Thyroid gland (tissue), 4 donors: ENCODE measurements around the gene YAP1. TPM values are rescaled to one million over a fixed set of nuclear protein-coding genes. Genes with fewer than 3 reads are reported as not detected.

Source experiments
- DNase-seq, 2 donors: peaks; one replicate each; pipeline ENCODE4 v3.0.0-alpha.2; 2019
- H3K27ac ChIP-seq, 3 donors: fragments of 200-600 bp; sonication (generic); 1 replicate in 2 of 3; 2 replicates in 1 of 3; pipeline ENCODE4 v1.5.1; 2016 to 2019; ENCODE audit warnings: mild to moderate bottlenecking in 1 of 3, moderate library complexity in 1 of 3
- H3K27me3 ChIP-seq: fragments of 200-600 bp; sonication (generic); one replicate; pipeline ENCODE4 v1.5.1; 2019
- H3K36me3 ChIP-seq, 2 donors: fragments of 200-600 bp; sonication (generic); one replicate each; pipeline ENCODE4 v1.5.1; 2016 to 2019
- H3K4me1 ChIP-seq, 2 donors: fragments of 200-600 bp; sonication (generic); one replicate each; pipeline ENCODE4 v1.5.1; 2017 to 2019
- H3K4me3 ChIP-seq, 3 donors: fragments of 200-600 bp; sonication (generic); replicated peaks in 1 of 3; 1 replicate in 2 of 3; 2 replicates in 1 of 3; pipeline ENCODE4 v1.5.1; 2016; ENCODE audit warnings: mild to moderate bottlenecking in 1 of 3
- H3K9me3 ChIP-seq: fragments of 200-600 bp; sonication (generic); one replicate; pipeline ENCODE4 v1.5.1; 2017
- CTCF ChIP-seq, 6 experiments: fragments of 200-600 bp in 3 of 6; fragments of 450-650 bp in 3 of 6; sonication (generic) in 3 of 6; IDR thresholded peaks; one replicate each; pipeline ENCODE4 v1.5.1; 2016 to 2019; ENCODE audit warnings: antibody characterized with exemption in 6 of 6, mild to moderate bottlenecking in 2 of 6, inconsistent platforms in 1 of 6, moderate library complexity in 1 of 6
- POLR2A ChIP-seq, 2 donors: fragments of 450-650 bp; IDR thresholded peaks; one replicate each; pipeline ENCODE4 v1.6.1; 2017; ENCODE audit warnings: antibody characterized with exemption in 2 of 2, mild to moderate bottlenecking in 2 of 2, moderate library complexity in 1 of 2
- WGBS, 2 donors: methylation state at CpG; one replicate each; pipeline ENCODE4 v1.1.5; 2017; 5-methylcytosine and 5-hydroxymethylcytosine counted together
- intact Hi-C: fragments of 100-400 bp; cut with DNase I; formaldehyde crosslinking; loops from one replicate; pipeline ENCODE4 v1.15.1; 2023
- total RNA-seq, 4 donors: library from RNA; depleted of rRNA; stranded (reverse); fragments of >200 nt; gene quantifications; one replicate each; pipeline ENCODE4 v1.2.3, GENCODE V29; 2016

The YAP1 gene
- total RNA-seq, 4 donors from 2014 or later, result 162 to 202 (median 176) TPM

DNA sequence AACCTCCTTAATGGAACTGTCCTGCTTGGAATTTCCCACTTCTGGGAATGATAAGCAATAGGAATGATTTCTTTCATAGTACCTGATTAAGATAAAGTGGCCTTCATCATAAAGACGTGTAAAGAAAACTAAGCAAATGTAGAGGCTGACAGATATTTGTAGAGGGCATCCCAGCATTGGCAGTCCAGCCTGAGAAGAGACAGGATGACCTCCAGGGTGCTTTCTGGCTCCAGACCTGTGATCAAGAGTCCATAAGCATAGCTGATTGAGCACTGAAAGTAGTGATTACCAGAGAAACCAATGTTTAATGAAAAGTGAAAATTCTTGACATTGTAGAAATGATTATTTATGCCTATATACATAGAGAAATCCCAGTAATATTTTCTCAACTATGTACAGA, 33.6 kb downstream of the YAP1 start:
- Histone ChIP-seq H3K27me3 (no peaks in the 10 kb centered on the region), H3K4me1 (peaks cover 53 to 84% of the 10 kb centered on the region in 2 donors), H3K9me3 (no peaks in the 10 kb centered on the region), H3K36me3 (no peaks in the 10 kb centered on the region), H3K4me3 (no peak overlapping the region), H3K27ac (peak overlapping the region; percentile 0 to 72 (median 48))
- no peak for DNase-seq
- TF ChIP-seq CTCF (IDR thresholded peaks at IDR 0.05), result no peak
- no peak for TF ChIP-seq POLR2A (IDR thresholded peaks at IDR 0.05)
- WGBS, 2 donors, result 47 to 56% methylated on average over 1 of the region's 1 CpG
- intact Hi-C loops, result no loop called here

GRCh38 chr11:102144357-102145355, 34.4 kb downstream of the YAP1 start:
- Histone ChIP-seq H3K27me3 (no peaks in the 10 kb centered on the region), H3K4me1 (peaks cover 45 to 82% of the 10 kb centered on the region in 2 donors), H3K4me3 (no peak overlapping the region), H3K9me3 (no peaks in the 10 kb centered on the region), H3K36me3 (no peaks in the 10 kb centered on the region), H3K27ac (peak overlapping the region; percentile 28 to 72 (median 48))
- TF ChIP-seq CTCF (IDR thresholded peaks at IDR 0.05), result no peak
- no peak for TF ChIP-seq POLR2A (IDR thresholded peaks at IDR 0.05)
- 41 to 48% methylated on average over 4 of the region's 4 CpGs for WGBS, 2 donors
- peak; percentile 47 to 60 for DNase-seq
- intact Hi-C loops, result no loop called here

DNA sequence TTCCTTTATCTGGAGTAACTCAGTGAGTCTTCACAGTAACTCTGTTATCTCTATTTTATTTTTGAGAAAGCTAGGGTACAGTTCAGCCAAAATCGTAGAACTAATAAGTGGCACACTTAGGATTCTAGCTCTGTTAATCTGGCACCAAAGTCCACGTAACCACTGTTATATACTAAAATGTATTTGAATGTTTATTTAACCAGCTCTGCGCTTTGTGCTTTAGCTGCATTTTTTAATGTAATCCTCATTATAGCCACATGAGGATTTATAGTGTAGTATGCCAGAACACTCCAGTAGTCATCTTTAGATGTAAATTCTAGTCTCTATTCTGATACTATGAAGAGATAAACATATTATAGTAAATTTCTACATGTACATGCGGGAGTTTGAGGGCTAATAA, 36.8 kb downstream of the YAP1 start:
- H3K27ac ChIP-seq, result peak overlapping the region in 2 of 3 donors; percentile 26 to 72
- no peaks in the 10 kb centered on the region for H3K36me3 ChIP-seq
- no peak for DNase-seq
- H3K27me3 ChIP-seq, result no peaks in the 10 kb centered on the region
- no peak overlapping the region for H3K4me3 ChIP-seq
- intact Hi-C loops, result no loop called here
- whole genome bisulfite sequencing, 2 donors, result 75 to 84% methylated on average over 4 of the region's 4 CpGs
- no peaks in the 10 kb centered on the region for H3K9me3 ChIP-seq
- peaks cover 42 to 78% of the 10 kb centered on the region in 2 donors for H3K4me1 ChIP-seq
- TF ChIP-seq POLR2A (IDR thresholded peaks at IDR 0.05), result no peak

DNA sequence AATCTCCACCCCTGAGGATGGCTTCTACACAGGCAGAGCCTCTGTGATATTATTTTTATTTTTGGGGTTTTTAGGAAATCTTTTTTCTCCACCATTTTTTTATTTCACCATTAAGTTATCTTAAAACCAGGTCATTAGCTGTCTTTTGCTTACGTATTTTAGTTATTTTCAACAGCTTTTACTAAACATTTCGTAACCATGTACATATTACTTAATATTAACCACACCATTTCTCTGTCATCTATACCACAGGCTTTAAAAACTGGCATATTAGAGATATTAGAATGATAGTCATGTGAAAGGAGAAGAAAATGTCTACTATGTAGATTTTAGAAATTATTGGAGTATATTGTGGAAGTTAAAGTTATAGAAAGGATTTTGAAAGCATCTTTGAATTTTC, 37.4 kb downstream of the YAP1 start:
- whole genome bisulfite sequencing, 2 donors, result 96 to 98% methylated on average over 2 of the region's 2 CpGs

GRCh38 chr11:102148059-102148458, 37.8 kb downstream of the YAP1 start:
- no peak for DNase-seq
- TF ChIP-seq CTCF (IDR thresholded peaks at IDR 0.05) (no peak), POLR2A (IDR thresholded peaks at IDR 0.05) (no peak)
- peaks cover 32 to 78% of the 10 kb centered on the region in 2 donors for H3K4me1 ChIP-seq
- no peak overlapping the region for H3K27ac ChIP-seq
- no peaks in the 10 kb centered on the region for H3K27me3 ChIP-seq
- no peaks in the 10 kb centered on the region for H3K9me3 ChIP-seq
- H3K4me3 ChIP-seq, result no peak overlapping the region
- intact Hi-C loops, result no loop called here
- no peaks in the 10 kb centered on the region for H3K36me3 ChIP-seq

More for the DNA sequence above, 37.4 kb downstream of the YAP1 start:
- Histone ChIP-seq H3K27ac (no peak overlapping the region), H3K4me3 (no peak overlapping the region), H3K9me3 (no peaks in the 10 kb centered on the region), H3K27me3 (no peaks in the 10 kb centered on the region), H3K4me1 (peaks cover 36 to 78% of the 10 kb centered on the region in 2 donors), H3K36me3 (no peaks in the 10 kb centered on the region)
- no peak for TF ChIP-seq CTCF (IDR thresholded peaks at IDR 0.05)
- TF ChIP-seq POLR2A (IDR thresholded peaks at IDR 0.05), result no peak
- intact Hi-C loops, result no loop called here
- no peak for DNase-seq
